ENCODE data around the gene NKG7. TPM values are rescaled to one million over a fixed set of nuclear protein-coding genes. Genes with fewer than 3 reads are reported as not detected.
A peak's percentile ranks its signal among the peaks of the same experiment; 100 is the strongest.

Gene NKG7
- total RNA-seq, 1 experiment from 2014 or later = not detected

DNA sequence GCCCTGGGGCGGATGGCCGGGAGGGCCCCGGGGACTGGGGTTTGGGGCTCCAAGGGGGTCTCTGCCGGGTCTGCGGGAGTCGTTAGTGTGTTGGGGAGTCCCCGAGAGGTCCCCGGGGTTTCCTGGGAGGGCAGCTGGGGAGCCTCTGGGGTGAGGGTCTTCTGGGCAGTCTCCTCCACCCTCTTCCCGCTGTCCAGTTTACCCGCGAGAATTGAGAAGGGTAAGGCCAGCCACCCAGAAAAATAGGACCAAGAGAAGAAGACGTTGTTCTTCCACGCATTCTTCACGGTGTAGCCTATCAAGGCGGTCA is 5.2 kb downstream of the NKG7 start:
- Histone ChIP-seq H3K9me3 (ENCODE audit: low read length) (no peaks in the 10 kb centered on the region), H3K36me3 (ENCODE audit: low read depth, low read length) (no peaks in the 10 kb centered on the region), H3K79me2 (ENCODE audit: low read length) (peaks cover 35% of the 10 kb centered on the region), H2AFZ (ENCODE audit: low read length) (peak overlapping the region; percentile 71), H3F3A (ENCODE audit: low read length, unreplicated experiment) (peaks cover 4% of the 10 kb centered on the region), H3K4me1 (ENCODE audit: insufficient read depth, low read length) (peaks cover 43% of the 10 kb centered on the region), H4K20me1 (ENCODE audit: low read length) (no peaks in the 10 kb centered on the region), H3K27me3 (ENCODE audit: low read length) (no peaks in the 10 kb centered on the region), H3K4me3 (ENCODE audit: low read length) (peak overlapping the region; percentile 87), H3K9me2 (replicated peaks; ENCODE audit: low read length) (no peaks in the 10 kb centered on the region), H3K9ac (ENCODE audit: low read length) (peak overlapping the region; percentile 88), H3K4me2 (ENCODE audit: low read length) (peak overlapping the region; percentile 95), H3K27ac (ENCODE audit: low read length) (peak overlapping the region; percentile 87)
- CTCF ChIA-PET = interaction anchor here (1.1 kb wide), 1 partner anchor 28 kb away, joined by 10 read pairs; no protein-coding TSS in a partner anchor
- intact Hi-C loops (cut with micrococcal nuclease) = loop anchor here (1.0 kb wide), 2 partner anchors 27 to 28 kb away; no protein-coding TSS in a partner anchor
- DNase-seq (no peak), ATAC-seq (no peak)
- POLR2A ChIA-PET (ENCODE audit: unreplicated experiment) = interaction anchor here (0.6 to 1.5 kb wide), 6 partner anchors 8 to 322 kb away, joined by 3 to 26 read pairs (median 9); no protein-coding TSS in a partner anchor
- BruUV-seq (replicated peaks) = no TSS peak
- TF ChIP-seq EZH2phosphoT487 (IDR thresholded peaks at IDR 0.05; ENCODE audit: borderline replicate concordance, low read length) = no peak
- TF ChIP-seq CTCF (conservative IDR thresholded peaks at IDR 0.05; ENCODE audit: low read depth, low read length) = no peak
- no peak for TF ChIP-seq EZH2 (IDR thresholded peaks at IDR 0.05; ENCODE audit: low read length, unreplicated experiment)

GRCh38 chr19:51366389-51367254 is 5.8 kb downstream of the NKG7 start:
- Histone ChIP-seq H2AFZ (ENCODE audit: low read length) (peak overlapping the region; percentile 71), H3K36me3 (ENCODE audit: low read depth, low read length) (no peaks in the 10 kb centered on the region), H3K9me3 (ENCODE audit: low read length) (no peaks in the 10 kb centered on the region), H3F3A (ENCODE audit: low read length, unreplicated experiment) (peaks cover 4% of the 10 kb centered on the region), H3K9me2 (replicated peaks; ENCODE audit: low read length) (no peaks in the 10 kb centered on the region), H3K27me3 (ENCODE audit: low read length) (no peaks in the 10 kb centered on the region), H3K79me2 (ENCODE audit: low read length) (peaks cover 41% of the 10 kb centered on the region), H3K27ac (ENCODE audit: low read length) (peak overlapping the region; percentile 96), H3K4me2 (ENCODE audit: low read length) (peak overlapping the region; percentile 95), H3K9ac (ENCODE audit: low read length) (peak overlapping the region; percentile 96), H3K4me3 (ENCODE audit: low read length) (peak overlapping the region; percentile 87), H4K20me1 (ENCODE audit: low read length) (no peaks in the 10 kb centered on the region), H3K4me1 (ENCODE audit: insufficient read depth, low read length) (peaks cover 47% of the 10 kb centered on the region)
- ChIA-PET POLR2A (ENCODE audit: unreplicated experiment) (interaction anchor here (0.9 to 1.5 kb wide), 2 partner anchors 7 to 27 kb away, joined by 16 to 26 read pairs; no protein-coding TSS in a partner anchor), CTCF (interaction anchor here (1.1 kb wide), 1 partner anchor 27 kb away, joined by 10 read pairs; no protein-coding TSS in a partner anchor)
- intact Hi-C loops (cut with micrococcal nuclease) = loop anchor here (1.0 kb wide), 2 partner anchors 27 to 28 kb away; no protein-coding TSS in a partner anchor
- no peak for TF ChIP-seq CTCF (conservative IDR thresholded peaks at IDR 0.05; ENCODE audit: low read depth, low read length)
- TF ChIP-seq EZH2 (IDR thresholded peaks at IDR 0.05; ENCODE audit: low read length, unreplicated experiment) = no peak
- no peak for TF ChIP-seq EZH2phosphoT487 (IDR thresholded peaks at IDR 0.05; ENCODE audit: borderline replicate concordance, low read length)
- BruUV-seq (replicated peaks) = TSS peak; percentile 59
- ATAC-seq (peak; percentile 59), DNase-seq (peak; percentile 99)

Data from PC-3 (cell line).